Activated gamma-delta T cell treated with Interleukin-2 at 50 U/mL for 16 hours (primary cell): ENCODE data around the gene HS6ST3.
"Not testable (repeated sequence)": the region's sequence is repeated elsewhere in the genome, so short reads cannot be mapped to it uniquely, and the experiment has no call there.

Source experiments
- DNase-seq: peaks from one replicate; pipeline ENCODE4 v3.0.0-alpha.2; 2020

HS6ST3 gene

DNA sequence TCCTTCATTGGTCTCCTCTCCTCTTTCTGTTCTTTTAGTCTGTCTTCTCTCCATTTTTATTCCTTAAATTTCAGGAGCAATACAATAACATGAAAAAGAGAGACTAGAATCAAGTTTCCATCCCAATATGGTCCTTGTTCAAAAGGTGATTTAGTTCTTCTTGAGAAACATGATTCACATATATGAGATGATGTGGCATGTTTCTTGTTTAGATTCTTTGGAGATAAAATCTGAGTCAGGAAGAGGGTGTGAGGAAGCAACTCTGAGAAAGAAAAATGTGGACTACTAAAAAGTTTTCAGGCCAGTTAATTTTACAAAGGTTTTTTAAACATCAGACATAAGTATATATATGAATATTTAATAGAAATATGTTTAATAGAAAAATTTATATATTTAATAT, 673.0 kb downstream of the HS6ST3 start:
- DNase-seq = no peak

DNA sequence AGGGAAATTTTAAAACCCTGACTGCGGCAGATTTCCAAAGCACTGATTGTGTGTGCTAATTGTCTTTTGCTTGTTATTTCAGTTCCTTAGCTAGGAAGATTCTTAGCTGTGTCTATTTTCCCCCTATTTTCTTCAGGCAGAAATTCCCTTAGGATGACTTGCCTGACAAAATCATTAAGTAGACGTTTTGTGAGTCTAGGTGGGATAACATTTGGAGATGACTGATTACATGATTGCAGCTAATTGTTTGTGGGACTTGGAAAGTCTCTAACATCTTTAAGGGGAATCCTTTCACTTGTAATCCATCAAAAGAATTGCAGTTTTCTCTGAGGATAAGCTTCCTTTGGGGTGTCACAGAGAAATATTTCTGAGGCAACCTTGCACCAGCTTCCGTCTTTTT, 676.4 kb downstream of the HS6ST3 start:
- DNase-seq = no peak

DNA sequence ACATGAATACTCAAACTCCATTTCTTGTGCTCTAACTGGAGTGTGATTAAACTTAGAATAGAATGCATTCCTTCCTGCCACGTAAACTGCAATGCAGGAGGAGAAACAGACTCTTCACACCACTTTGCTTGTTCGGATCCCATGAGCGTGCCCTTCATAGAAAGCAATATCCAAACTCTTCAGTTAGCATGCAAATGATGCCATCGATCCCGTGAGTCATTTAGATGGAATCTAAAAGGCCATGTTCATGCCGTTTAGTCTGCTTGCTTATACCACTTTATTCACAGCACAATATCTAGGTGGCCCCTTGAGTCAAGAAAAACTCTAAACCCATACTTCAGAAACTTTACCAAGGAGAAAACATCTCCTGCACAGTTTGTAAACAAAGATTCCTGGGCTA, 678.6 kb downstream of the HS6ST3 start:
- no peak for DNase-seq

DNA sequence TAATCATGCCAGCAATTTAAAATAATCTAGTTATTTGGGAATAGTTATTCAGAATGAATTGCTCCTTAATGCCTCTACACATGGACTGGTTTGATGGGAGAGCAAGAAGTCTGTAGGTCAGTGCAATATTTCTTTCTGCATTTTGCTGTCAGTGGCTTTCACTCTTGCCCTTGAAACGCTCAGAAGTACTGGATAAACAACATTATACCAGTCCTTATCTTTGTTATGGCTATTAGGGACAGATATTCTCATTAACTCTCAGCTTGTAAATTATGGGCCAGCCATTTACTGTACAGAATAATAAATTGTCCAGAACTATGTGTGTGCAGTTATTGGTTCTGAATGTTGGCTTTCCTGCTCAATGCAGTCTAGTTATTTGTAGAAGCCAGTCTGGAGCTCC, 680.0 kb downstream of the HS6ST3 start:
- DNase-seq = no peak

DNA sequence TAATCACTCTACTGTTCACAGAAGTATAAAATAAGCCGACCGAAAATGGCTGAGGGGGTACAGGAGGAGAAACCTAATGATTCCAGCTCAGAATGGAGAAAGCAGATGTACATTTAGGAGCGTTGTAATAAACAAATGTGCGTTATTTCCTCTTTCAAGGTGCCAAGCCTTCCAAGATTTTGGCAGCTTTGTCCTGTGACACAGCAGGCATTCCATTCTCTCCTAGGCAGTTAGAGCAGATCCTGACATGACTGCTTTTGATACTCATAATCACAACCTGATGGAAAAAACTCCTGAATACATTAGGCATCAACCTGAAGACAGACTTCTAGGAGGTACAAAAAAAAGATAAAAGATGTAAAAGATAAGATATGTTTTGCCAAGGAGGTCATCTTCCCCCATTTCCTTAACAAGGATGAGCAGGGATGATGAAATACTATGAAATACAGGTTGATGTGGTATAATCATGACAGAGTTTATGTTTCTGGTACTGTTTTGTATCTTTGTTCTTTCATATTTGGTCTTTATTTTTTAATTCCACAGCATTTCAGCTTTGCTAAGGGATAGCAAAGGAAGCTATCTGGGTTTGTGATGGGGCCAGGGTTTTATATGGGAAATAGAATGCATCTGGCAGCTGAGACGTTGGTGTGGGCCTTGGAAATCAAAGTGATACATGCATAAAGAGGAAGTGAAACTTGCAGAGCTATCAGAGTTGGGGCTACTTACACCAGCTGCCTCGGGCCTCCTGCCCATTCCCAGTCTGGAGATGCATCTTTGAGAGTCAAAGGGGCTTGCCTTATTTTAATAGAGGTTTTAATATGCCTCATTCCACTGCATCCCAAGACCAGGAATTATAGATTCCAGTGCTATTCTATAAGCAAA, 681.8 kb downstream of the HS6ST3 start:
- no peak for DNase-seq

DNA sequence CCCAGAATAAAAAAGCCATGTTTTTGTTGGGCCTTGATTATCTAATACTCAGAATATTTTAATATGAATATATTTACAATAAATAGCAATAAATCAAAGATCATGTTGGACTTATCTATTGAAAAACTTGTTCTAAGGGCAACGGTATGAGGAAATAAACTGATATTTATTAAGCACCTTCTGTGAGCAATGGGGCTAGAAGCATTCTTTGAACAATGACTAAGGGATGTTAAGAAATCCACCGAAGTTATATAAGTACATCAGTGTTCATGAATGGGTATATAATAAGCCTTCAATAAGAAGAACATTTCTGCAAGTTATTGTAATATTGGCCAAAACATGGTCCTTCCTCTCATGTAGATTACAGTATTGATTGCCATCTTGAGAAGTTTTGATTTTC, 682.5 kb downstream of the HS6ST3 start:
- no peak for DNase-seq

DNA sequence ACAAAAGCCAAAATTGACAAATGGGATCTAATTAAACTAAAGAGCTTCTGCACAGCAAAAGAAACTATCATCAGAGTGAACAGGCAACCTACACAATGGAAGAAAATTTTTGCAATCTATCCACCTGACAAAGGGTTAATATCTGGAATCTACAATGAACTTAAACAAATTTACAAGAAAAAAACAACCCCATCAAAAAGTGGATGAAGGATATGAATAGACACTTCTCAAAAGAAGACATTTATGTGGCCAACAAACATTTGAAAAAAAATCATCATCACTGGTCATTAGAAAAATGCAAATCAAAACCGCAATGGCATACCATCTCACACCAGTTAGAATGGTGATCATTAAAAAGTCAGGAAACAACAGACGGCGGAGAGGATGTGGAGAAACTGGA, 688.4 kb downstream of the HS6ST3 start:
- not testable (repeated sequence) for DNase-seq

DNA sequence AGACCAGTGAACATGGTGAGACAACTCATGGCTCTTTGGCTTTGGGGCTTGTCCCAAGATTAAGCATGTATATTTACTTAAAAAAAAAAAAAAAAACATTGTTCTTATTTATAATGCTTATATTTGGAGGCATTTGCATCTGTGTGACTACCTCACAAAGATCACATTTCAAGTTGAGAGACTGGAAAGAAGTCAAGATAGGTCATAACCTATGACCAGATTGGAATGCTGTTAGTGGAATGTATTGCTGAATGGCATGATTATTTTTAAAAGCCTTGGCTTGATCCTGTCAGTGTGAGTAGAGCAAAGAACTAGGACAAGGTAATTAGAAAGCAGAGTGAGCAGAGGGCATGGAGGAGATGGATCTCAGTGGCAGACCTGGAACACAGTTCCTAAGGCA, 689.8 kb downstream of the HS6ST3 start:
- DNase-seq = no peak

DNA sequence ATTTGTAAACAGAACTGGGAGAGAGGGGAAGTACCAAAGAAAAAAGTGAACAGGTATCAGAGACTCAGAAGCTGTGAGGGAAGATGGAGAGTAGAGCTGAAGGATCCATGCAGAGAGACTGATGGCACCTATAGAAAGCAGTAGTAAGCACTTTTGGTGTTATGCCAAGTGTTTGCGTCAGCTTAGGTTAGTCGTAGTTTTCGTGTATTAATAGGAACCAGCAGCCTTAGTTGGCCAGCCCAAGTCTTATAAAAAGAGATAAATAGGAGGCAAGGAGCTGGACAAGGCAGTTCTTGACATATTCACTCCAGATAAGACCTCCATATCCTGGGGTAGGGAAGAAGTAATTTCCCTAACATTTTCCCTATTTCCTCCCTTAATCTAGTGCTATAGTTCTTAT, 690.2 kb downstream of the HS6ST3 start:
- DNase-seq = no peak

DNA sequence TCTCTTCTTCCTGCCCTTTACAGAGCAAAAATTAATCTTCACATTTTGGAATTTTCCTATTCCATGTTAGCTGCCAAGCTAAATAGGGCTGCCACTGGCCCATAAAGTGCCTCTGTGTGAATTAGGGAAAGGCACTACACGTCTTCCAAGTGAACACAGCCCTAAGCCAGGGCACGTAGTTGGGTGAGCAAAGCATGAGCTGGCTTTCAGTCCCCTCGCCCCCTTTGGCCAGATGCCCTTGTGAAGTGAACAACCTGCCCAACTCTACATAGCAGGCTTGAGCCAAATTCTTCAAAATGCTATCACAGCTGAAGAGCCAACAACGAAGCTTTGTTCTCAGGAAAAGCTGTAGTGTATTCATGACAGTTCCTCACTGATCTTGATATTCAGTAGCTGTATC, 691.2 kb downstream of the HS6ST3 start:
- no peak for DNase-seq

DNA sequence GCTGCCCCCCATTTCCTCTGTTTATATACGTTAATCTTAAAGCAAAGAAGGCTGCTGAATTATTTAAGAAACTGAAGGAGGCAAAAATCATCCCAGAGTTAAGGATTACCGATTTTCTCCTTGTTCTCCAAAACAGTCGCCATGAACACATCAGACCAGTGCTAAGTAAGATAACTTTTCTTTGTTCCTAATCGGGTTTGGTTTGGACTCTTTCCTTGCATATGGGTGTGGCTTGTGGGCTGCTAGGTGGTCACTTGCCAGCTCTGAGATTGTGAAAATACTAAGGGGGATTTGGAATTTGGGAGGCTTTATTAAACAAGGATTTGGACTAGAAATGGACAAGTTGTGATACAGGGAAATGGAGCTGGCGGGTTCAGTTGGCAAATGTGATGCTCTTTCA, 692.3 kb downstream of the HS6ST3 start:
- no peak for DNase-seq

DNA sequence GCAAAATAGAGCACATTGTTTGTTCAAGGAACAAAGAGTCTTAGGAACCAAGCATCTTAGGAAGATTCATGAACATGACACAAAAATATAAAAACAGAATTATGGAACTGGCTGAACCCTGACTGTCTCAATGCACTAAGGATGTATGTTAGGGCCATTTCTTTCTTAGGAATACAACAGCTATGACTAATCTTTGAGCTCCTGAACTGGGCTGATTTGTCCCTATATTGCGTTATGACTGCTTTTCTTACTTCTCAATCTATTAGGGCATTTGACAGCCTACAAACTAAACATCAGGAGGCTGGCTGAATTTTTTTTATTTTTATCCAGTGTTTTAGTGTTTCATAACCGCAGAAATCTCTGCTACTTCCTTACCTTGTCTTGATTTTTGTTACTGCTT, 693.1 kb downstream of the HS6ST3 start:
- DNase-seq = no peak

DNA sequence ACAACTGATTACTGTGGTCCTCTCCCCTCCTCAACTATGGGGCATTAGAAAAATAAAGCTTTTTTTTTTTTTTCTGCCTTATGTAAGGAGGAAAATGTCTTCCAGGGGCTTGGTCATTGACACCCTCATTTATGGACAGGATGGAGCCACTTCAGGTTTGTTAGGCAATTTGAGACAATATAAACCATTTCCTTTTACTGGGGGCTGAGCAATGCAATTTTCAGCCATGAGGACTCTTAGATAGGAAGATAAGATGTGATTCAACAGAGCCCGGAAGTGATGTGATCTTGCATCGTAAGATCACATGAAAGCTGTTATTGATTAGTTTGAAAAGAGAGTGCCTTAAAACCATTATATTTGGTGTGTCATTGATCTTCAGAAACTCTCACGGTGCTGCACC, 693.6 kb downstream of the HS6ST3 start:
- no peak for DNase-seq

DNA sequence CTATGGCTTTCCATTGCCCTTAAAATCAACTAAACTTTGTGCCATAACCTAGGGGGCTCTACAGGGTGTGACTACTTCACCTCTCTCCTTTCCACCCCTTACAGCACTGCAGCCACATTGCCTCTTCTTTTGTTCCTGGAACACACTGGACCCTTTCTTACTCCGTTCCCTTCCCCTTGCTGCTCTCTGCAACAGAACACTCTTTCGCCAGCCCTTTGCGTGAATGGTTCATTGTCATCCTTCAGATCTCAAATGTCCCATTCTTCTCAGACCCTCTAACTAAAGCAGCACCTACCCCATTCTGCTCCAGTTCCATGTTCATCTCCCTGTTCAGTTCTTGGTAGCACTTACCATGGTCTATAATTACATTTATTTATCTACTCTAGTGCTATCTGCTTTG, 696.1 kb downstream of the HS6ST3 start:
- no peak for DNase-seq

DNA sequence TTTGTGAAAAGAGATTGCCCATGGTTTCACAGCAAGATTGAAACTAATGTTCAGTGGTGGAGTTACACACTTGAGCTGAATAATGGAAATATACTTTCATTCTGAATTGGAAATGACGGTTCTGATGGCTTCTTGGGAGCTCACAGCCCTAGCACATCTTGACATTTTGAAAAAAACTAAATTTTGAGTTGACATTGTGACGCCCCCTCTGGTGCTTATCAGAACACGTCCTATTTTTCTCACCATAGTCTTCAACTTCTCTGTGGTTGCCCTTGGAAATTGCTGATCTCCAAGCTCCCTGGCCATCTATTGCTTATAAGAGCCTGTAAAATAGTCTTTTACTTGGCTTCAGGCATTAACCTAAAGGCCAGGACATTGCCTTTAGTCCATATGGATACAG, 702.3 kb downstream of the HS6ST3 start:
- DNase-seq = no peak

DNA sequence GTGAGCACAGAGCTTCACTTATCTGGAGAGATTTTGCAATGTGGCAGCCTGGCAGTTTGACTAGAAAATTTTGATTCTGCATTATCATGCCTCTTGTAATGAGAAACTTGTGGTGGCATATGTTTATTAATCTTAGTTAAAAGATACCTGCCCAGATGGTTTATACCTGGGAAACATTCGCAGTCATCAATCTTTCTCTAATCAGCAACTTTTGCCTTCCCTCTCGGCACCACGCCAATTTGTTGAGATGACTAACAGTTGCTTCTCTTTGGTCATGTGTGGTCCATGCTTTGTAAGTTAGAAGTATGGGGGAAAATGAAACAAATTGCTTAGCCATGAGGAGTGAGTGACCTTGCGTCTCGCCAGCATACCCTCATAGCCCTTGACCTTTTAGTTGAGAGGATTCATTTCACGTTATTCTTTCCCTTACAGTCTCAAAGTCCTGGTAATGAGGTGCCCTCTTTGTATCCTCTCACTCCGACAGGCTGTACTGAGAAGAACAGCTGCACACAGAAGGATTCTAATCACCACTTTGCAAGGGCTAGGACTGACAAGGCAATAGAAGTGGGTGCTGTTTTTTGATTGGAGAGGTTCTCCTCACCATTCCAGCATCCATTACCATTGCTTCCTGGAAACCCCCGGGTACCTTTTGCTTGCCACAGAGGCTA, 703.0 kb downstream of the HS6ST3 start:
- DNase-seq = no peak

DNA sequence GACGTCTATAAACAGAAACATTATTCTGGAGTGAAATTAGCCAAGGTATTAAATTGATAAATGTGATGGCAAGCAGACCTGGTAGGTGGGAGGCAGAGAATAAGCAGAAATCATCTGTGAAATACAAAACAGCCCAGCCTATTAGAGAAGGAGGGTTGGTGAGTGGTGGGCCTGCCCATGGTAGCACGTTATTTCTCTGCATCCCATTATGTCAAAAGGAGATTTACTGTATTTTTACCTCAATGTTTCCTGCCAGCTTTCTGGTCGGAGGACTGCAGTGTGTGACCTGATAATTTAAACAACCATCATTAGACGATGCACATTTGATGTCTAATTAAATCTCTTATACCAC, 703.5 kb downstream of the HS6ST3 start:
- DNase-seq = no peak

DNA sequence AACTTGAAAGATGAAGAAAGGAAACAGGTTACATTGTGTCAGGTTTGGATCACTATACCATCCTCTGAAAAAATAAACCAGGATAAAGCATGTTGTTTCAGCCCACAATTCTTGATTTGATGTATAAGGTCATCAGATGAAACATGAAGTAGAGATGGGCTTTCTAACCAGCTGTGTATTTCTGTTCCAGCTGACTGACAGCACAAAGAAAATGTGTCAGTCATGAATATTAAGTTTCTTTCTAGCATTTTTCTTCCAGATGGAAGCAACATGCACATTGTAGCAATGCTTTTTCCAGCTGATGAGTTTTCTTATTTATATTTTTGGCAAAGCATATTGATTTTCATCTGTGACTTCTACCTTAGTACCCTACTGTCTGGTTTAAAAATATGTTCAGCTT, 704.8 kb downstream of the HS6ST3 start:
- no peak for DNase-seq

DNA sequence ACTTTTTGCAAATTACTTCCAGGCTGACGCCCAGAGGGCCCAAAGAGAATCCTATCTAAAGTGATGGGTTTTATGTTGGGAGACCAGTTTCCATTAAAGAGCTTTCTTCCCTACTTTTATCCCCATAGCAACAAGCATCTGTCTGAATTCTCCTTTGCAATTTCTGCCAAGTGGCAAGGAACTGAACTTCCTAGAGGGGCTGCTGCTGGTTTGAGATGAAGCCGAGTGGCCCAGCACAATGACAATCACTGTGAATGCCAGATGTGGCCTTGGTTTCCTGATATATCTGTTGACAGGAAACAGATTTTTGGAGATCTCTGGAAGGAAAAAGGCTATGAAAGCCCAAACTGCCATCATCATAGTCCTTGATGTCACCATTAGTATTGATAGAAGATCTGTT, 705.8 kb downstream of the HS6ST3 start:
- no peak for DNase-seq

DNA sequence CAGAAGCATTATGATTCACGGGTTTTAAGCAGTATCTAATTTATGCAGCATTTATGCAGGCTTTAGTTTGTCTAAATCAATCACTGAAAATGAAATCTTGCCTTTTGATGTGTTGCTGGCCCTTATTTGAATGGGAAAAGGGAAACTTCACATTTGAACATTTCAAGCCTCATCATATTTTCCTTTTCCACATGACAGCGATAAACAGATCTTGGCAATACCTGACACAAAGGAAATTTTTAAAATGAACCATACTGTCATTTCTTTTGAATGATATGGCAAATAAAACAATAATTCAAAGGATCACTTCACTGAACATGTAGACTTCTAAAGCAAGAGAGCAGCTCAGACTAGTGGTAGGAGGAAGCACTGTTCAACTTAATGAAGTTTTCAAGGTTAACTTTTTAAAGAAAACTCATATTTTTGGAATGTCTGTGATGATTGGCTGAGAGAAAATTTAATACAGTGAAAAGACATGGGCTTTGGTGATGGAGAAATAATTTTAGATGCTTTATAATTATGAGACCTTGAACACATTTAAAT, 706.3 kb downstream of the HS6ST3 start:
- DNase-seq = no peak

DNA sequence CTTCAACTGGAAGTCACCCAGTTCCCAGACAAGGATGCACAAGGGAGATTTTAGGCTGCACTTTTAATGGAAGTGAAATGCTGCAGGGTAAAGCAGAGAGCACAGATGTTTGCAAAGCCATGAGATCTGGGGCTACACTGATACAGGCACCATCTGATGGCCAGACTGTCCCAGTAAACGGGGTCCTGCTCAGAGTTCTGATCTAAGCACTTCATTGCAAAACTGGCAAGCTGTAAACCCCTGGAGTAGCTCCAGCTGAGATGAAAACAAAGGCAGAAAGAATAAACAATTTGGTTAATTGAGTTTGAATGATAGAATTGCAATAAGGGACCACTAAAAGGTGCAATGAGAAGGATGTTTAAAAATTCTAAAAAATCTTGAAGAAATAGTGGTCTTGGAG, 707.2 kb downstream of the HS6ST3 start:
- DNase-seq = no peak

DNA sequence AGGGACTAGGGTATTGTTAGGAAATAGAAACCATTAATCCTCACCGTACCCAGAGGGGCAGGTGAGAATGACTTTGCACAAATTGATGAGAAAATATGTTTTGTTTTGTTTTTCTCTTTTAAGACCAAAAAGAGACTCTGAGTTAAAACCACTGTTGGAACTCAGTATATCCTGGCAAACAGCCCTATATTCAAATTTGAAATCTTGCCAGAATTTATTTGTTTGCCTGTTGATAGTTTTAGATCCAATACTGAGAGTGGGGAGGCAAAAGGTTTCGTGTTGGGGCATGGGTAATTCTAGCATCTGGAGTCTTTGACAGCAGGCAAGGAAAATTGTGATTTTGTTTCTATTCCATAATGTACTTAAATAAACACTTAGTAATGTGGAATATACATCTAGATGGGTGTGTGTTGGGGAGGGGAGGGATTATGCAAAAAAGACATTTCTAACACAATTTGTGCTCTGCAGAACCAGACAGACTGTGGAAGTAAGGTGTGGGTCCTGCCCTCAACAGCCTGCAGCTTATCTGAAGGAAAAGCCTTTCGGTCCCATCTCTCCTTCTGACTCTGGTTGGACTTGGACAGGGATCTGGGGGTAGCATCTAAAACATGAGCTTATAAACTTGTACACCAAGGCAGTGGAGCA, 713.7 kb downstream of the HS6ST3 start:
- DNase-seq = no peak

DNA sequence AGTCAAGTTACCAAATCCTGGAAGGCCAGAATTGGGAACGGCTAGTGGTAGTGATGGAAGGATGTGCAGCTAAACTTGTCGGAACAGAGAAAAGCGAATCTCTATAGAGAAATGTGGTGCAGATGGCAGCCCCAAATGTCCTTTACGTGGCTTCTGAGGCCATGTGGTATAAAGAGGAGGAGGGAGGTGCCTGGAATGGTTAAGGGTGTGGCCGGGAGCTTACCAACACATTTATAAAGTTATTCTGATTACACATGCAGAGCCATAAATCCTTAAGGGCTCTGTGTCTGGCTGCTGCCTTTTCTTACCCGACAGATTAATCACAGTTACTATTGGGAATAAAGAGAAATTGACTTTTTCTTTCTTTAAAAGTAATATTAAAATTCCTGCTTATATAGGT, 714.3 kb downstream of the HS6ST3 start:
- no peak for DNase-seq

DNA sequence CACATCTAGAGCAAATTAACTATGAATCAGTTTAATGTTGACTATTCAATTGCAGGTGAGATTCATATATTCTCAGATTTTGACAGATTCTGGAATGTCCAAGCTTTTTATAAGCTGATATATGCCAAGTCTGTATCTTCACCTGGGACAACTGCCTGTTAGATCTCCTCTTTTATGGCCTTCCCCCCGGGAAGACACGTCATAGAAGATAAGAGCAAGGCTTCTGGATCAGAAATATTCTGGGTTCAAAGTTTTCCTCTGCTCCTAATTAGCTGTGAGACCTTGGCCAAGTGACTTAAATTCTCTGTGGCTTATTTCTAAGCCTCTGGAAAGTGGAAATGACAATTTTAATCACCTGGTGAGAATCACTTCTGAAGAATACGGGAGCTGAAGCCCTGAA, 716.8 kb downstream of the HS6ST3 start:
- DNase-seq = no peak
